ENCODE results near the gene AK1. TPM values are rescaled to one million over a fixed set of nuclear protein-coding genes. Genes with fewer than 3 reads are reported as not detected.
A peak's percentile ranks its signal among the peaks of the same experiment; 100 is the strongest.

Gene AK1
- total RNA-seq, 1 donor from 2014 or later, result 64.5 TPM

- TF ChIP-seq CTCF (IDR thresholded peaks at IDR 0.05), result no peak
- no peak overlapping the region for H3K4me3 ChIP-seq
- intact Hi-C loops (cut with DNase I), result no loop called here
- peaks cover 32 to 39% of the 10 kb centered on the region in 2 donors for H3K36me3 ChIP-seq
- peaks cover 19 to 40% of the 10 kb centered on the region in 2 donors for H3K4me1 ChIP-seq
- H3K27me3 ChIP-seq, result no peaks in the 10 kb centered on the region
- peak overlapping the region; percentile 17 to 86 for H3K27ac ChIP-seq
- H3K9me3 ChIP-seq, result no peaks in the 10 kb centered on the region
- no peak for DNase-seq (ENCODE audit: low spot score in 2 of 2)
Measured at GRCh38 chr9:127907867-127908659, 30.6 kb upstream of the AK1 start.

- peak overlapping the region; percentile 8 to 12 for H3K4me3 ChIP-seq
- H3K27me3 ChIP-seq, result no peaks in the 10 kb centered on the region
- no peaks in the 10 kb centered on the region for H3K9me3 ChIP-seq
- no peak for TF ChIP-seq CTCF (IDR thresholded peaks at IDR 0.05)
- intact Hi-C loops (cut with DNase I), result no loop called here
- peaks cover 16 to 19% of the 10 kb centered on the region in 2 donors for H3K36me3 ChIP-seq
- H3K27ac ChIP-seq, result peak overlapping the region; percentile 86 to 88
- H3K4me1 ChIP-seq, result peaks cover 19 to 44% of the 10 kb centered on the region in 2 donors
- DNase-seq (ENCODE audit: low spot score in 2 of 2), result no peak
Measured at GRCh38 chr9:127905788-127906191, 28.3 kb upstream of the AK1 start.

GRCh38 chr9:127905004-127905728, 27.7 kb upstream of the AK1 start:
- no peak for TF ChIP-seq CTCF (IDR thresholded peaks at IDR 0.05)
- no peaks in the 10 kb centered on the region for H3K27me3 ChIP-seq
- H3K9me3 ChIP-seq, result no peaks in the 10 kb centered on the region
- peaks cover 11 to 12% of the 10 kb centered on the region in 2 donors for H3K36me3 ChIP-seq
- intact Hi-C loops (cut with DNase I), result no loop called here
- H3K4me1 ChIP-seq, result peaks cover 19 to 48% of the 10 kb centered on the region in 2 donors
- H3K27ac ChIP-seq, result peak overlapping the region; percentile 86 to 88
- no peak for DNase-seq (ENCODE audit: low spot score in 2 of 2)
- peak overlapping the region in 1 of 2 donors; percentile 31 for H3K4me3 ChIP-seq

- no peak for TF ChIP-seq CTCF (IDR thresholded peaks at IDR 0.05)
- H3K36me3 ChIP-seq, result peaks cover 9 to 11% of the 10 kb centered on the region in 2 donors
- no peak for DNase-seq (ENCODE audit: low spot score in 2 of 2)
Measured at GRCh38 chr9:127904561-127905003, 27.1 kb upstream of the AK1 start.

GRCh38 chr9:127903557-127904475, 26.3 kb upstream of the AK1 start:
- intact Hi-C loops (cut with DNase I), result loop anchor here (2.0 kb wide), 1 partner anchor 73 kb away; no protein-coding TSS in a partner anchor
- TF ChIP-seq CTCF (IDR thresholded peaks at IDR 0.05), result no peak
- Histone ChIP-seq H3K36me3 (peaks cover 8% of the 10 kb centered on the region in 2 donors), H3K9me3 (no peaks in the 10 kb centered on the region), H3K27me3 (no peaks in the 10 kb centered on the region), H3K27ac (peak overlapping the region; percentile 86 to 88), H3K4me1 (peaks cover 24 to 53% of the 10 kb centered on the region in 2 donors), H3K4me3 (peak overlapping the region in 1 of 2 donors; percentile 31)
- peak; percentile 55 to 89 for DNase-seq (ENCODE audit: low spot score in 2 of 2)

More at GRCh38 chr9:127904561-127905003, 27.1 kb upstream of the AK1 start:
- peaks cover 24 to 53% of the 10 kb centered on the region in 2 donors for H3K4me1 ChIP-seq
- H3K27ac ChIP-seq, result peak overlapping the region; percentile 86 to 88
- peak overlapping the region in 1 of 2 donors; percentile 31 for H3K4me3 ChIP-seq
- intact Hi-C loops (cut with DNase I), result no loop called here
- H3K9me3 ChIP-seq, result no peaks in the 10 kb centered on the region
- H3K27me3 ChIP-seq, result no peaks in the 10 kb centered on the region
